GM15510 (cell line): ENCODE results near the gene CD4.

Experiments
- POLR2A ChIP-seq: IDR thresholded peaks from 3 replicates; pipeline ENCODE4 v1.6.1; 2011; ENCODE audit warnings: borderline replicate concordance; ENCODE audit not compliant: insufficient read length; ENCODE audit errors: extremely low read depth

The CD4 gene

GRCh38 chr12:6771509-6772330, 17.6 kb upstream of the CD4 start:
- no peak for TF ChIP-seq POLR2A

GRCh38 chr12:6772331-6772695, 17.0 kb upstream of the CD4 start, which contains the start of gene LAG3:
Gene LAG3, plus strand, starts transcription at chr12:6772520. Its CDS starts 333 bp downstream, at chr12:6772853.
- TF ChIP-seq POLR2A = no peak

- TF ChIP-seq POLR2A = no peak
These were observed 16.4 kb upstream of the CD4 start for GRCh38 chr12:6772726-6773589.

- TF ChIP-seq POLR2A = no peak
These were observed 15.6 kb upstream of the CD4 start for GRCh38 chr12:6773590-6774351.

- TF ChIP-seq POLR2A = no peak
These were observed 14.7 kb upstream of the CD4 start for GRCh38 chr12:6774499-6775062.

- TF ChIP-seq POLR2A = no peak
These were observed 13.8 kb upstream of the CD4 start for GRCh38 chr12:6775185-6776174.

GRCh38 chr12:6777386-6777785, 11.9 kb upstream of the CD4 start:
- no peak for TF ChIP-seq POLR2A

GRCh38 chr12:6778217-6778573, 11.1 kb upstream of the CD4 start:
- no peak for TF ChIP-seq POLR2A

GRCh38 chr12:6778574-6779550, 10.5 kb upstream of the CD4 start:
- no peak for TF ChIP-seq POLR2A

GRCh38 chr12:6779708-6780432, 9.5 kb upstream of the CD4 start:
- no peak for TF ChIP-seq POLR2A

GRCh38 chr12:6780573-6780972, 8.8 kb upstream of the CD4 start:
- TF ChIP-seq POLR2A = no peak

- TF ChIP-seq POLR2A = no peak
These were observed 7.2 kb upstream of the CD4 start for GRCh38 chr12:6782119-6782518.
